RPMI7951 (cell line): ENCODE data around the gene SSC5D. TPM values are rescaled to one million over a fixed set of nuclear protein-coding genes. Genes with fewer than 3 reads are reported as not detected.
A peak's percentile ranks its signal among the peaks of the same experiment; 100 is the strongest.
"Not testable (repeated sequence)": the region's sequence is repeated elsewhere in the genome, so short reads cannot be mapped to it uniquely, and the experiment has no call there.

Source experiments
- DNase-seq: peaks from one replicate; pipeline ENCODE4 v3.0.0-alpha.2; 2012; ENCODE audit warnings: low read depth
- total RNA-seq: library from RNA; depleted of rRNA; stranded (reverse); fragments of >200 nt; shearing (Covaris generic); gene quantifications from 2 replicates; pipeline ENCODE4 v1.2.3, GENCODE V29; 2014

The SSC5D gene
- total RNA-seq, 1 experiment from 2014 or later = 3.2 TPM

- peak; percentile 99 for DNase-seq
Measured at GRCh38 chr19:55486971-55487923, 989 bp upstream of the SSC5D start.

- no peak for DNase-seq
Measured at GRCh38 chr19:55488986-55489710, 912 bp downstream of the SSC5D start.

GRCh38 chr19:55489711-55490477 lies 1.7 kb downstream of the SSC5D start:
- no peak for DNase-seq

- DNase-seq = no peak
Measured at GRCh38 chr19:55490478-55491432, 2.5 kb downstream of the SSC5D start.

GRCh38 chr19:55491546-55492360 lies 3.5 kb downstream of the SSC5D start:
- no peak for DNase-seq

- no peak for DNase-seq
Measured at GRCh38 chr19:55492362-55492944, 4.2 kb downstream of the SSC5D start.

GRCh38 chr19:55493052-55493644 lies 4.9 kb downstream of the SSC5D start:
- DNase-seq = peak; percentile 81

GRCh38 chr19:55493645-55494171 lies 5.5 kb downstream of the SSC5D start:
- no peak for DNase-seq

GRCh38 chr19:55494172-55494761 lies 6.0 kb downstream of the SSC5D start:
- DNase-seq = peak; percentile 93

GRCh38 chr19:55495646-55496349 lies 7.6 kb downstream of the SSC5D start:
- peak; percentile 39 for DNase-seq

GRCh38 chr19:55496820-55497219 lies 8.6 kb downstream of the SSC5D start:
- not testable (repeated sequence) for DNase-seq

GRCh38 chr19:55497763-55498162 lies 9.5 kb downstream of the SSC5D start:
- DNase-seq = no peak

- DNase-seq = no peak
Measured at GRCh38 chr19:55498246-55498840, 10.1 kb downstream of the SSC5D start.

- DNase-seq = no peak
Measured at GRCh38 chr19:55500368-55500952, 12.2 kb downstream of the SSC5D start.

GRCh38 chr19:55502197-55502952 lies 14.1 kb downstream of the SSC5D start:
- no peak for DNase-seq

GRCh38 chr19:55503157-55503501 lies 14.9 kb downstream of the SSC5D start:
- DNase-seq = no peak
